ENCODE results near the gene DIP2C. TPM values are rescaled to one million over a fixed set of nuclear protein-coding genes. Genes with fewer than 3 reads are reported as not detected.

Gene DIP2C
- total and polyA plus RNA-seq, 2 donors from 2014 or later = 6.2 to 22.6 TPM

DNA sequence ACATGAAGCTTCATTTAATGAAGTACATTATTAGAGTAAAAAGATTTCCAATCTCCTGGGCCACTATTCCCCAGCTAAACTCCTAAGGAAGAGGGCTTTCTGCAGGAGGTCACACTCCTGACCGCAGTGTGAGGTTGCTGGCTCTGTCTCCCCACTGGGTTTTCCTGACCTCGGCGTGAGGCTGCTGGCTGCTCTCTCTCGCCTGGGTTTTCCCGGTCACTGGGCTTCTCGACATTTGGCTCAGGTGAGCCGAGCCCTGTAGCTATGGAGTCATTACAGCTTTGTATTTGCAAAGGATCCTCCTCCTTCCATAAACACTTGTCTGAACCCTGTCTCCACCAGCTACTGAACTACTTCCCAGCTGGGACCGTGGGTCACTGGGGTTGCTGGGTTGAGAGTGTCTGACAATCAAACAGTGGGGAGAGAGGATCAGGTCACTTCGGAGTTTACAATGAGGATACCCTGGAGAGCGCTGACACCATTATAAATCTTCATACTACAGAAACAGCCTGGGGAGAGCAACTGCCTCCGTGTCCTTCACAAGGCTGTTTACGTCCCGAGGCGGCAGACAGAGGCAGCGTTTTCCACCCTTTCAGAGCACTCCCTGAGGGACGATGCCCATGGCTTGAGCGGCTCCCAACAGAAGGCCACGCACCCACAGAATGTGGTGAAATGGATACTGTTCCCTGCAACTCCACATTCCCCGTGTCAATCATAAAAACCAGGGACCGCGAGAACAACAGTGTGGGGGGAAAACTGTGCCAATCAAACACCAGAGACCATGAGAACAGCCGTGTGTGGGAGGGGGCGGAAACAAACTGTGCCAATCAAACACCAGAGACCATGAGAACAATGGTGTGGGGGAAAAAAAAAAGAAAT lies 328.0 kb downstream of the DIP2C start:
- DNase-seq (peak in 4 of 5 donors; percentile 56 to 78 (median 76)), FAIRE-seq (no peak)
- intact Hi-C loops (cut with DNase I) = no loop called here
- peaks cover 5 to 62% (median 25%) of the 10 kb centered on the region in 3 donors for H3K36me3 ChIP-seq (ENCODE audit: control insufficient read depth in 2 of 3, insufficient read depth in 3 of 3, low read length in 3 of 3)
- H3K9me3 ChIP-seq (ENCODE audit: control insufficient read depth in 2 of 3, insufficient read depth in 1 of 3, low read length in 3 of 3) = no peaks in the 10 kb centered on the region
- peak overlapping the region in 1 of 3 donors; percentile 28 for H3K9ac ChIP-seq (ENCODE audit: low read length in 3 of 3)
- peaks cover 0 to 10% (median 2%) of the 10 kb centered on the region in 3 donors for H3K4me1 ChIP-seq (ENCODE audit: control insufficient read depth in 2 of 3, insufficient read depth in 2 of 3, low read depth in 1 of 3, low read length in 3 of 3)
- peak overlapping the region in 1 of 2 donors; percentile 39 for H3K27ac ChIP-seq (ENCODE audit: low read depth in 2 of 2, low read length in 2 of 2)
- no peak overlapping the region for H3K4me3 ChIP-seq (ENCODE audit: low read length in 3 of 3)
- TF ChIP-seq, protein P1, sequence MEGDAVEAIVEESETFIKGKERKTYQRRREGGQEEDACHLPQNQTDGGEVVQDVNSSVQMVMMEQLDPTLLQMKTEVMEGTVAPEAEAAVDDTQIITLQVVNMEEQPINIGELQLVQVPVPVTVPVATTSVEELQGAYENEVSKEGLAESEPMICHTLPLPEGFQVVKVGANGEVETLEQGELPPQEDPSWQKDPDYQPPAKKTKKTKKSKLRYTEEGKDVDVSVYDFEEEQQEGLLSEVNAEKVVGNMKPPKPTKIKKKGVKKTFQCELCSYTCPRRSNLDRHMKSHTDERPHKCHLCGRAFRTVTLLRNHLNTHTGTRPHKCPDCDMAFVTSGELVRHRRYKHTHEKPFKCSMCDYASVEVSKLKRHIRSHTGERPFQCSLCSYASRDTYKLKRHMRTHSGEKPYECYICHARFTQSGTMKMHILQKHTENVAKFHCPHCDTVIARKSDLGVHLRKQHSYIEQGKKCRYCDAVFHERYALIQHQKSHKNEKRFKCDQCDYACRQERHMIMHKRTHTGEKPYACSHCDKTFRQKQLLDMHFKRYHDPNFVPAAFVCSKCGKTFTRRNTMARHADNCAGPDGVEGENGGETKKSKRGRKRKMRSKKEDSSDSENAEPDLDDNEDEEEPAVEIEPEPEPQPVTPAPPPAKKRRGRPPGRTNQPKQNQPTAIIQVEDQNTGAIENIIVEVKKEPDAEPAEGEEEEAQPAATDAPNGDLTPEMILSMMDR (IDR thresholded peaks at IDR 0.05; ENCODE audit: borderline replicate concordance, extremely low read depth, insufficient read depth) = no peak
- no peaks in the 10 kb centered on the region for H3K27me3 ChIP-seq (ENCODE audit: control insufficient read depth, insufficient read depth, low read length)

GRCh38 chr10:360653-361052 lies 328.8 kb downstream of the DIP2C start:
- no peak for FAIRE-seq
- peaks cover 5 to 60% (median 24%) of the 10 kb centered on the region in 3 donors for H3K36me3 ChIP-seq (ENCODE audit: control insufficient read depth in 2 of 3, insufficient read depth in 3 of 3, low read length in 3 of 3)
- intact Hi-C loops (cut with DNase I) = no loop called here

GRCh38 chr10:359762-360161 lies 329.7 kb downstream of the DIP2C start:
- no peak for DNase-seq
- TF ChIP-seq, protein P1 (IDR thresholded peaks at IDR 0.05; ENCODE audit: borderline replicate concordance, extremely low read depth, insufficient read depth) = no peak
- Histone ChIP-seq H3K4me1 (ENCODE audit: control insufficient read depth in 2 of 3, insufficient read depth in 2 of 3, low read depth in 1 of 3, low read length in 3 of 3) (peaks cover 0 to 10% (median 2%) of the 10 kb centered on the region in 3 donors), H3K9ac (ENCODE audit: low read length in 3 of 3) (no peak overlapping the region), H3K4me3 (ENCODE audit: low read length in 3 of 3) (no peak overlapping the region), H3K36me3 (ENCODE audit: control insufficient read depth in 2 of 3, insufficient read depth in 3 of 3, low read length in 3 of 3) (peaks cover 5 to 59% (median 24%) of the 10 kb centered on the region in 3 donors), H3K27me3 (ENCODE audit: control insufficient read depth, insufficient read depth, low read length) (no peaks in the 10 kb centered on the region), H3K9me3 (ENCODE audit: control insufficient read depth in 2 of 3, insufficient read depth in 1 of 3, low read length in 3 of 3) (no peaks in the 10 kb centered on the region), H3K27ac (ENCODE audit: low read depth in 2 of 2, low read length in 2 of 2) (no peak overlapping the region)
- FAIRE-seq = no peak
- intact Hi-C loops (cut with DNase I) = no loop called here

More at GRCh38 chr10:360653-361052, 328.8 kb downstream of the DIP2C start:
- Histone ChIP-seq H3K4me1 (ENCODE audit: control insufficient read depth in 2 of 3, insufficient read depth in 2 of 3, low read depth in 1 of 3, low read length in 3 of 3) (peaks cover 0 to 10% (median 2%) of the 10 kb centered on the region in 3 donors), H3K27me3 (ENCODE audit: control insufficient read depth, insufficient read depth, low read length) (no peaks in the 10 kb centered on the region), H3K9ac (ENCODE audit: low read length in 3 of 3) (no peak overlapping the region), H3K9me3 (ENCODE audit: control insufficient read depth in 2 of 3, insufficient read depth in 1 of 3, low read length in 3 of 3) (no peaks in the 10 kb centered on the region), H3K4me3 (ENCODE audit: low read length in 3 of 3) (no peak overlapping the region), H3K27ac (ENCODE audit: low read depth in 2 of 2, low read length in 2 of 2) (no peak overlapping the region)
- TF ChIP-seq, protein P1 (IDR thresholded peaks at IDR 0.05; ENCODE audit: borderline replicate concordance, extremely low read depth, insufficient read depth) = no peak
- no peak for DNase-seq

Measured in kidney (tissue), 14 donors.